NCI-H1417 treated with DMSO at 0.1 percent for 48 hours (cell line): ENCODE results near the gene TSHZ3.

ENCODE experiments used
- DNase-seq: peaks from one replicate; lab custom pipeline; 2025; lab: John Stamatoyannopoulos, UW

TSHZ3 gene

GRCh38 chr19:31349160-31349881, at the start of gene TSHZ3:
Gene TSHZ3 (minus strand): TSS chr19:31349436. CDS start chr19:31349219, 217 bp downstream.
- no peak for DNase-seq

- no peak for DNase-seq
Observed at GRCh38 chr19:31397308-31397707, 48.1 kb upstream of the TSHZ3 start.

GRCh38 chr19:31392464-31392863, 43.2 kb upstream of the TSHZ3 start:
- no peak for DNase-seq

GRCh38 chr19:31391518-31391917, 42.3 kb upstream of the TSHZ3 start:
- DNase-seq: no peak

- no peak for DNase-seq
Observed at GRCh38 chr19:31390711-31391110, 41.5 kb upstream of the TSHZ3 start.

- DNase-seq: no peak
Observed at GRCh38 chr19:31389874-31390273, 40.6 kb upstream of the TSHZ3 start.

- DNase-seq: no peak
Observed at GRCh38 chr19:31387717-31388301, 38.6 kb upstream of the TSHZ3 start.

GRCh38 chr19:31386806-31387205, 37.6 kb upstream of the TSHZ3 start:
- DNase-seq: no peak

- DNase-seq: no peak
Observed at GRCh38 chr19:31385744-31386143, 36.5 kb upstream of the TSHZ3 start.

- DNase-seq: no peak
Observed at GRCh38 chr19:31383553-31383952, 34.3 kb upstream of the TSHZ3 start.

GRCh38 chr19:31380854-31381253, 31.6 kb upstream of the TSHZ3 start:
- no peak for DNase-seq

GRCh38 chr19:31378404-31378803, 29.2 kb upstream of the TSHZ3 start:
- no peak for DNase-seq

GRCh38 chr19:31377736-31378135, 28.5 kb upstream of the TSHZ3 start:
- DNase-seq: no peak

GRCh38 chr19:31372246-31372781, 23.1 kb upstream of the TSHZ3 start:
- DNase-seq: no peak

GRCh38 chr19:31370216-31370615, 21.0 kb upstream of the TSHZ3 start:
- DNase-seq: no peak

GRCh38 chr19:31364963-31365362, 15.7 kb upstream of the TSHZ3 start:
- DNase-seq: no peak

GRCh38 chr19:31361728-31362127, 12.5 kb upstream of the TSHZ3 start:
- DNase-seq: no peak

- no peak for DNase-seq
Observed at GRCh38 chr19:31357315-31357673, 8.1 kb upstream of the TSHZ3 start.

- DNase-seq: no peak
Observed at GRCh38 chr19:31356587-31357314, 7.5 kb upstream of the TSHZ3 start.

GRCh38 chr19:31355665-31356289, 6.5 kb upstream of the TSHZ3 start:
- DNase-seq: no peak

- DNase-seq: no peak
Observed at GRCh38 chr19:31354799-31355664, 5.8 kb upstream of the TSHZ3 start.

- no peak for DNase-seq
Observed at GRCh38 chr19:31354316-31354715, 5.1 kb upstream of the TSHZ3 start.
